BLaER1 (cell line): ENCODE measurements around the gene CLK3.
A peak's percentile ranks its signal among the peaks of the same experiment; 100 is the strongest.
"Not testable (repeated sequence)": the region's sequence is repeated elsewhere in the genome, so short reads cannot be mapped to it uniquely, and the experiment has no call there.

Experiments used
- H3K27ac ChIP-seq: shearing (Covaris generic); formaldehyde crosslinking; 2 replicates; pipeline ENCODE4 v1.8.1; 2022
- H3K27me3 ChIP-seq: shearing (Covaris generic); formaldehyde crosslinking; 2 replicates; pipeline ENCODE4 v1.8.1; 2022
- H3K36me3 ChIP-seq: shearing (Covaris generic); formaldehyde crosslinking; 2 replicates; pipeline ENCODE4 v1.8.1; 2022
- H3K4me1 ChIP-seq: shearing (Covaris generic); formaldehyde crosslinking; 2 replicates; pipeline ENCODE4 v1.8.1; 2022
- H3K4me2 ChIP-seq: shearing (Covaris generic); formaldehyde crosslinking; 2 replicates; pipeline ENCODE4 v1.8.1; 2022
- H3K4me3 ChIP-seq: shearing (Covaris generic); formaldehyde crosslinking; 2 replicates; pipeline ENCODE4 v1.8.1; 2022
- H3K9ac ChIP-seq: shearing (Covaris generic); formaldehyde crosslinking; 2 replicates; pipeline ENCODE4 v1.8.1; 2022
- H3K9me3 ChIP-seq: shearing (Covaris generic); formaldehyde crosslinking; 2 replicates; pipeline ENCODE4 v1.8.1; 2022
- H4K20me1 ChIP-seq: shearing (Covaris generic); formaldehyde crosslinking; 2 replicates; pipeline ENCODE4 v1.8.1; 2022
- Cebpa-rat ChIP-seq: shearing (Covaris generic); IDR thresholded peaks from 2 replicates; pipeline ENCODE4 v1.8.1; 2022

The CLK3 gene

GRCh38 chr15:74585191-74585590, 30.4 kb upstream of the CLK3 start:
- no peak overlapping the region for H3K4me2 ChIP-seq
- H3K9me3 ChIP-seq, result no peaks in the 10 kb centered on the region
- 0 out of 2 replicates have a peak, but pooled peaks cover 5% of the 10 kb centered on the region for H3K4me1 ChIP-seq
- H3K27ac ChIP-seq, result no peak overlapping the region
- H3K9ac ChIP-seq, result no peak overlapping the region
- no peak overlapping the region for H3K4me3 ChIP-seq
- H3K27me3 ChIP-seq, result no peaks in the 10 kb centered on the region
- TF ChIP-seq Cebpa-rat, result no peak
- no peaks in the 10 kb centered on the region for H4K20me1 ChIP-seq
- H3K36me3 ChIP-seq, result peaks cover 35% of the 10 kb centered on the region

GRCh38 chr15:74585857-74586256, 29.8 kb upstream of the CLK3 start:
- H3K4me1 ChIP-seq, result 0 out of 2 replicates have a peak, but pooled peaks cover 5% of the 10 kb centered on the region
- TF ChIP-seq Cebpa-rat, result no peak
- H3K27me3 ChIP-seq, result no peaks in the 10 kb centered on the region
- no peak overlapping the region for H3K4me2 ChIP-seq
- no peaks in the 10 kb centered on the region for H4K20me1 ChIP-seq
- H3K4me3 ChIP-seq, result no peak overlapping the region
- no peaks in the 10 kb centered on the region for H3K9me3 ChIP-seq
- H3K36me3 ChIP-seq, result peaks cover 35% of the 10 kb centered on the region
- H3K27ac ChIP-seq, result no peak overlapping the region
- no peak overlapping the region for H3K9ac ChIP-seq

GRCh38 chr15:74589826-74590225, 25.8 kb upstream of the CLK3 start:
- Histone ChIP-seq H3K9me3 (no peaks in the 10 kb centered on the region), H4K20me1 (no peaks in the 10 kb centered on the region), H3K4me3 (no peak overlapping the region), H3K4me2 (no peak overlapping the region), H3K36me3 (peaks cover 66% of the 10 kb centered on the region), H3K27ac (no peak overlapping the region), H3K9ac (no peak overlapping the region), H3K4me1 (0 out of 2 replicates have a peak, but pooled peaks cover 5% of the 10 kb centered on the region), H3K27me3 (no peaks in the 10 kb centered on the region)
- no peak for TF ChIP-seq Cebpa-rat

GRCh38 chr15:74592222-74592621, 23.4 kb upstream of the CLK3 start:
- peaks cover 64% of the 10 kb centered on the region for H3K36me3 ChIP-seq
- H3K4me2 ChIP-seq, result no peak overlapping the region
- H3K27ac ChIP-seq, result no peak overlapping the region
- no peaks in the 10 kb centered on the region for H3K27me3 ChIP-seq
- TF ChIP-seq Cebpa-rat, result no peak
- no peak overlapping the region for H3K4me3 ChIP-seq
- no peak overlapping the region for H3K9ac ChIP-seq
- 0 out of 2 replicates have a peak, but pooled peaks cover 5% of the 10 kb centered on the region for H3K4me1 ChIP-seq
- no peaks in the 10 kb centered on the region for H4K20me1 ChIP-seq
- H3K9me3 ChIP-seq, result no peaks in the 10 kb centered on the region

GRCh38 chr15:74593122-74593521, 22.5 kb upstream of the CLK3 start:
- Histone ChIP-seq H3K27me3 (no peaks in the 10 kb centered on the region), H3K4me1 (peaks cover 10% of the 10 kb centered on the region), H3K27ac (no peak overlapping the region), H4K20me1 (no peaks in the 10 kb centered on the region), H3K9ac (no peak overlapping the region), H3K9me3 (no peaks in the 10 kb centered on the region), H3K36me3 (peaks cover 59% of the 10 kb centered on the region), H3K4me3 (no peak overlapping the region), H3K4me2 (no peak overlapping the region)
- no peak for TF ChIP-seq Cebpa-rat

GRCh38 chr15:74594455-74594854, 21.2 kb upstream of the CLK3 start:
- Histone ChIP-seq H3K27ac (no peak overlapping the region), H3K9ac (no peak overlapping the region), H4K20me1 (no peaks in the 10 kb centered on the region), H3K4me3 (no peak overlapping the region), H3K36me3 (peaks cover 57% of the 10 kb centered on the region), H3K4me2 (no peak overlapping the region), H3K27me3 (no peaks in the 10 kb centered on the region), H3K9me3 (no peaks in the 10 kb centered on the region), H3K4me1 (peaks cover 16% of the 10 kb centered on the region)
- TF ChIP-seq Cebpa-rat, result no peak

GRCh38 chr15:74595271-74595670, 20.4 kb upstream of the CLK3 start:
- Histone ChIP-seq H3K9ac (no peak overlapping the region), H4K20me1 (no peaks in the 10 kb centered on the region), H3K9me3 (no peaks in the 10 kb centered on the region), H3K4me1 (peaks cover 25% of the 10 kb centered on the region), H3K27me3 (no peaks in the 10 kb centered on the region), H3K27ac (no peak overlapping the region), H3K36me3 (peaks cover 48% of the 10 kb centered on the region), H3K4me3 (no peak overlapping the region), H3K4me2 (no peak overlapping the region)
- no peak for TF ChIP-seq Cebpa-rat

- not testable (repeated sequence) for H3K27ac ChIP-seq, H3K4me2 ChIP-seq
- peaks cover 34% of the 10 kb centered on the region for H3K36me3 ChIP-seq
Measured at GRCh38 chr15:74596736-74597135, 18.9 kb upstream of the CLK3 start.

GRCh38 chr15:74597146-74597705, 18.4 kb upstream of the CLK3 start:
- not testable (repeated sequence) for H3K9ac ChIP-seq, H3K27ac ChIP-seq, H3K4me3 ChIP-seq, H3K27me3 ChIP-seq, H3K4me2 ChIP-seq, H3K9me3 ChIP-seq, H4K20me1 ChIP-seq
- peaks cover 27% of the 10 kb centered on the region for H3K4me1 ChIP-seq
- peaks cover 29% of the 10 kb centered on the region for H3K36me3 ChIP-seq

More at GRCh38 chr15:74596736-74597135, 18.9 kb upstream of the CLK3 start:
- H3K9me3 ChIP-seq, H3K4me3 ChIP-seq, H3K27me3 ChIP-seq, H4K20me1 ChIP-seq, H3K9ac ChIP-seq: not testable (repeated sequence)
- peaks cover 27% of the 10 kb centered on the region for H3K4me1 ChIP-seq

- Histone ChIP-seq H3K4me3 (peak overlapping the region; percentile 66), H3K27ac (peak overlapping the region; percentile 84), H4K20me1 (no peaks in the 10 kb centered on the region), H3K4me2 (peak overlapping the region; percentile 90), H3K9ac (peak overlapping the region; percentile 77), H3K27me3 (no peaks in the 10 kb centered on the region), H3K4me1 (peaks cover 27% of the 10 kb centered on the region), H3K9me3 (no peaks in the 10 kb centered on the region), H3K36me3 (peaks cover 18% of the 10 kb centered on the region; the same call in 1 of the 2 replicates)
- no peak for TF ChIP-seq Cebpa-rat
Measured at GRCh38 chr15:74598126-74598842, 17.4 kb upstream of the CLK3 start.
